22Rv1 (cell line): ENCODE measurements around the gene SEC14L3.

ENCODE experiments used
- H3K27ac ChIP-seq: fragments of 450-650 bp; 2 replicates; pipeline ENCODE4 v1.5.1; 2017
- CTCF ChIP-seq: fragments of 450-650 bp; IDR thresholded peaks from 2 replicates; pipeline ENCODE4 v1.5.1; 2017; ENCODE audit warnings: mild to moderate bottlenecking
- ZFX ChIP-seq: fragments of 450-650 bp; IDR thresholded peaks from 2 replicates; pipeline ENCODE4 v1.6.1; 2017; ENCODE audit warnings: antibody characterized with exemption, borderline replicate concordance

Gene SEC14L3

GRCh38 chr22:30486661-30487115 is 14.9 kb upstream of the SEC14L3 start:
- TF ChIP-seq ZFX (no peak), CTCF (no peak)
- no peak overlapping the region for H3K27ac ChIP-seq

- no peak overlapping the region for H3K27ac ChIP-seq
- no peak for TF ChIP-seq ZFX
- TF ChIP-seq CTCF = no peak
These were observed 14.3 kb upstream of the SEC14L3 start for GRCh38 chr22:30486118-30486517.

GRCh38 chr22:30485362-30485988 is 13.7 kb upstream of the SEC14L3 start:
- no peak overlapping the region for H3K27ac ChIP-seq
- TF ChIP-seq CTCF = peak; percentile 98
- no peak for TF ChIP-seq ZFX

GRCh38 chr22:30483169-30483568 is 11.4 kb upstream of the SEC14L3 start:
- no peak overlapping the region for H3K27ac ChIP-seq
- TF ChIP-seq ZFX (no peak), CTCF (no peak)

- no peak overlapping the region for H3K27ac ChIP-seq
These were observed 9.9 kb upstream of the SEC14L3 start for GRCh38 chr22:30481711-30482110.

GRCh38 chr22:30479981-30480380 is 8.2 kb upstream of the SEC14L3 start:
- H3K27ac ChIP-seq = no peak overlapping the region
- TF ChIP-seq ZFX (no peak), CTCF (no peak)

More at GRCh38 chr22:30481711-30482110, 9.9 kb upstream of the SEC14L3 start:
- no peak for TF ChIP-seq CTCF
- TF ChIP-seq ZFX = no peak

- H3K27ac ChIP-seq = no peak overlapping the region
- TF ChIP-seq ZFX = no peak
- no peak for TF ChIP-seq CTCF
These were observed 3.0 kb upstream of the SEC14L3 start for GRCh38 chr22:30474683-30475424.
